CD4-positive, alpha-beta T cell treated with Interleukin-12 subunit alpha and Interleukin-12 subunit beta, for 1 hour (primary cell): ENCODE data around the gene DOCK1.

Experiments used
- DNase-seq: peaks from one replicate; pipeline ENCODE4 v3.0.0-alpha.2; 2020

The DOCK1 gene

GRCh38 chr10:127150136-127150535, 244.9 kb downstream of the DOCK1 start:
- no peak for DNase-seq

- DNase-seq: no peak
Measured at GRCh38 chr10:127151541-127151940, 246.3 kb downstream of the DOCK1 start.

- no peak for DNase-seq
Measured at GRCh38 chr10:127151981-127152699, 246.9 kb downstream of the DOCK1 start.

- no peak for DNase-seq
Measured at GRCh38 chr10:127153181-127153580, 248.0 kb downstream of the DOCK1 start.

GRCh38 chr10:127154831-127155620, 249.8 kb downstream of the DOCK1 start:
- DNase-seq: no peak

DNA sequence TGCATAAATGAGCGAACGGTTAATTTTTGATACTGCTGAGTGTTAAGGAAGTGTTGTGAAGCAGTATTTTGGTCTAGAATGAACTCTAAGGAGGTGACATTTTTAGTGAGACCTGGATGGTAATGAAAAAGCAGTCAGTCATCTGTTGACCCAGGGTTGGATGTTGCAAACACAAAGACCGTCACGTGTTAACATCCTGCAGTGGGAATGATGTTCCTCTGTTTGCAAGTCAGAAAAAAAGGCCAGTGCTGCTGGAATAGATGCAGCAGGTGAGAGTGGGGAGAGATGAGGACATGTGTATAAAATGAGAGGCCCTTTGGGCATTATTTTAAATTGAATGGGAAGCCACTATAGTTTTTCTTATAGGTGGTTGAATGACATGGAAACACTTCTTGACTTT, 251.9 kb downstream of the DOCK1 start:
- DNase-seq: no peak

GRCh38 chr10:127157506-127158200, 252.4 kb downstream of the DOCK1 start:
- DNase-seq: no peak

- DNase-seq: no peak
Measured at GRCh38 chr10:127158662-127159061, 253.4 kb downstream of the DOCK1 start.

- no peak for DNase-seq
Measured at GRCh38 chr10:127159648-127160245, 254.5 kb downstream of the DOCK1 start.

DNA sequence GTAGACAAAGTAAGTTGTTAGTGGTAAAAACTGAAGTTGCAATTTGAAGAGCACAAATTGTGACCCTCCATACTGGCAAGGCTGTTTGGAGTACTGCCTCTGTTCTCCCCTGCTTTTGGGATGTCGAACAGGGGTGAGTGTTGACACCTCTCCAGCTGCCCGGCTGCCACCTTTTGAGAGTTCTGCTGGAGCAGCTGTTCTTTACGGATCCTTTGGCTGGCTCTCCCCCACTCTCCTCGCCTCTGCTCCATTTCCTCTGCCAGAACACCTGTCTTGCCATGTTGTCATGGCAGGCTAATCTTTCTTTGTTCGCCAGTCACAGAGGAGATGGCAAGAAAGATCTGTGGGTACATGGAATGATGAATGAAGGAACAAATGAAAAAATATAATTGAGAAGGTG, 256.3 kb downstream of the DOCK1 start:
- DNase-seq: no peak

DNA sequence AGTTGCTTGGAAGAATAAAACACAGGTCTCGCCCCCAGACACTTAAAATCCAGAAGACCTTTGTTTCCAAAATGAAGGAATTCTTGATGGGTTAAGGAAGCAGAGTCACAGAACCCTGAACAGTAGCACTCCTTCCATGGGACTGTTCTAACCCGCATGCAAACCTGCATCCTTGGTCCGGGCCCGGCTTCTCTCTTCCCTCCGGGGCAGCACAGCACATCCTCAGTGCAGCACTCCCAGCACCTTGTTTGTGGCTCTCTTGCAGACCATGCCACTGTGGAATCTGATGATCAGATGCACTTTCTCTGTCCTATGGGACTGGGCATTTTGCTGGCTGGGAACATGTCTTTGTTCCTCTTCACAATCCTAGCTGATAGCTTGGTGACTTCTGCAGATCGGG, 257.6 kb downstream of the DOCK1 start:
- no peak for DNase-seq

DNA sequence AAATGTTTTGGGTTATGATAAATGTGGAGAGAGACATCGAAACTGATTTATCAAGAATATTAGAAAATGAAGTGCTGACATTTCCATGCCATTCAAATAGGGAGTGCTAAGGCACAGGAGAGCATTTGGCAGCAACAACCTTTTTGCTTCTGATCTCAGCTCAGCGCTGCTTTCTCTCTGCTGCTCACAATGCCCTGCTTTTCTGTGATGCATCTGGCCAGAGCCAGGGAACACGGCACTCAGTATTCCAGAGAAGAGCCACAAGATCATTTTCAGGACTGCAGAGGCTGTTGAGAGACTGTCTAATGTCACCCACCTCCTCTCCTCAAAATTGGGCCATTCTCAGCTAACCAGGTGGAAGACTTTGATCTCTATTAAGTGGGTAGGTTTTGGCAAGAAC, 263.0 kb downstream of the DOCK1 start:
- DNase-seq: no peak

DNA sequence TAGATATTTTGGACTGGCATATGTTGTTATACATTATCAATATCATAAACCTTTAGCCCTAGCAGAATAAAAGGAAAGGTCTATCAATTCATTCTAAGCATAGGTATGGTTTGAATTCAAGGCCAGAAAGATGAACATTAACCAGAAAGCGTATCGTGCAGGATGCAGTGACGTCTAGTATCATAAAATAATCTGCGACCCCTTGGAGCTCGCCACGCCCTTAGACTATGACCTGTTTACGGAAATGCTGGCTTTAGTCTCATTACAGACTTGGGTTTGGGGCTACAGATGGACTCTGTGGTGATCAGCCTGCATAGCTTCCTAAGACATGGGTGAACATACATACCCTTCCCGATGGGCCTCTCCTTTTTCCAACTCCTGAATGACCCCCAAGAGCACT, 269.6 kb downstream of the DOCK1 start:
- no peak for DNase-seq

DNA sequence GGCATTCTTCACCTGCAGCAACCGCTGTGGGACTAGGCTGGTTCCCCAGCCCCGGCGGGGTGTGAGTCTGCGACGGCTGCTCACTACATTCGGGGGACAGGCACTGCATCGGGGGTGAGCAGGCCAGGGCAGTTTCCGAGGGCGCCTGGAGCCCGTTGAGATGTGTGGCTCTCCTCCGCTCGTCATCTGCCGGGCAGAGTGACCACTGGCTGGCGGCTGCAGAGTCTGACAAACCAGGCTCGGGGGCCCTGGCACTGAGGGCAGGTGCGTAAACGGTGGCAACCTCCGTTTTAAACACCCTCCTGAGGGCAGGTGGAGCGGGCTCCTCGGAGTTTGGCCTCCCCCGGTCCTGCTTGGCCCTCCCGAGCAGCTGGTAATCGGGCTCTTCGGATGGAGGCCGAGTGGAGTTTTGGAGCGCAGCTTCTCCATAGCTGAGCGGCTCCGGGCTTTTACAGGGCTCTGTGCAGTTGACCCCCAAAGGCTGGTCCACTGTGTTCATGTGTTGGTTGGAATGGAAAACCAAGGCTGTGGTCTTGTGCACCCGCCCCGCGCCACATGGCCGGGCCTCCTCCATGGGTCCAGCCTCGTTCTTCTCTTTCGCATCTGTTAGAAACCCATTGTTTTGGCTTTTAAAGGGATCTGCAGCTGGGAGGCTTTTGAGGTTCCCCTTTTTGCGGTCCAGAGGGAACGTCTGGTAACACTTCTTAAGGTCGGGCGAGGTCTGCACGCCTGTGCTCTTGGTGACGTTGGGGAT, 270.3 kb downstream of the DOCK1 start:
- no peak for DNase-seq

DNA sequence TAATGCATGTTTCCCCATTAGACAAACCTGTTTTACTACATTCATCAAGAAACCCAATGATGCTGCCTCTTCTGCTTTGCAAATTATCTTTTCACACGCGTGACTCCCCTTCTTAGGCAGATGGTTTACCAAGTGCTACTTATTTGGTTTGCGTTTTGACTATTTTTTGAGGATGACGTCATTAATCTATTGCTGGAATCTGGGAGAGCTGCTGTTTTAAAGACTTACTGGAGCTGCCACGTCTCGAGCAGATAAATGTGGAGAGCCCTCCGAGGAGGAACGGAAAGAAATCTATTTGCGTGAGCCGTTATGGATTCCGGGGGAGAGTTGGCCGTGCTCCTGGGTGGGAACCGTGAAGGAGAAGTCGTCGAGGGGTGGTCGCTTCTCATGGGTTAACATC, 271.4 kb downstream of the DOCK1 start:
- DNase-seq: no peak

DNA sequence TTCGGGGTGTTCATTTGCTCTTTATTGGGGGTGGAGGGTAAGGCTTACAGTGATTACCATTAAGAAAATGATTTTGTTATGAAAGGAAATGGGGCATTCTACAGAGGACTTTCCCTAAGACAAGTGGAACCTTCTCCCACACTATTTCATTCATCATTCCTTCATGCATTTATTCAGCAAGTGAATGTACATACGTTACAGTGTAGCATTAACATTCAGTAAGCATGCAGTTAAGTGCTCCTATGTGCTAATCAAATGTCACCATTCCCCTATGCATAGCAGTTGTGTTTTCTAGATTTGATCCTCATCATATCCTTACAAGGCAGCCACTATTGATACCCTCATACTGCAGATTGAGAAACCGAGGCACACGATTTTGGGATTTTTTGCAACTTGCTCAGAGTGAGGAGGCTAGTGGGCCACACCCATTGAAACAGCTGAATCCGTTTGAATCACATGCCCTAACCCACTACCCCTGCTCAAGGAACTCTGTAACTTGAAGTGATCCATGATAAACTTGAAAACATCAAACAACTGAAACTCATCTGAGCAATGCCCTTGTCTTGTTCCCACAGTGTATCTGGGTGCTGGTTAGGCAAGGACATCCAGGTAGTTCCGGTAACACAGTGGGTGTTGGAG, 274.5 kb downstream of the DOCK1 start:
- DNase-seq: no peak

GRCh38 chr10:127182161-127182560, 276.9 kb downstream of the DOCK1 start:
- DNase-seq: no peak

DNA sequence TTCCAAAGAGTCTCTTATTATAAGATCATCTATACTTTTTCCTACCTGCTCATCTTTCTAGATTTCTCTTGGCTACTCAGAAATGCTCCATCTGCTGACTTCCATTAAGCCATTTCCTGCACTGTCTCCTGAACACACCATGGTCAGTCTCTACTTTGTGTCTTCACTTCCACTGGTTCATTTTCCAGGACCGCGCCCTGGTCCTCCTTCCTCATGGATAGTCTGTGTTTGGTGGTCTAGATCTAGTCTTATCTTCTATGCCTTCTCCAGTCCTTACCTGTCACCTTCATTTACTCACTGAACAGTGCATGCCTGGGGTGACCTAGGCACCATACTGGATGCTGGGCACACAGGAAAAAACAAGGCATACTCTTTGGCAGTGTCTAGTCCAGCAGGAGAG, 279.4 kb downstream of the DOCK1 start:
- no peak for DNase-seq

DNA sequence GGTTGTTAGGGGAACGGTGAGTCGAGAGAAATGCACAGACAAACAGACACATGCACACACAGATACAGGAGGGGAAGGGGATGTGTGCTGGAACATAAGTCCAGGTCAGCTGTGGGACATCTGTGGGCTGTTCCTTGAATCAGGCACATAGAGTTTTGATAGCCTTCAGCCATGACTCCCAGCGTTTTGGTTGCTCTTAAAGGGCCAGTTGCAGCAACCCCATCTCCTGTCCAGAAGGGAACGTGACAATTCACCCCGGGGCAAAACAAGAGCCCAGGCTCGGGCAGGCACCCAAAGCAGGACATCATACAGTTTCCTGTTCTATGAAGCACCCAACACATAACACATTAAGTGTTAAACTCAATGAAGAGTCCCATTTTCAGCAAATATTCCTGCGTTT, 281.6 kb downstream of the DOCK1 start:
- DNase-seq: no peak

DNA sequence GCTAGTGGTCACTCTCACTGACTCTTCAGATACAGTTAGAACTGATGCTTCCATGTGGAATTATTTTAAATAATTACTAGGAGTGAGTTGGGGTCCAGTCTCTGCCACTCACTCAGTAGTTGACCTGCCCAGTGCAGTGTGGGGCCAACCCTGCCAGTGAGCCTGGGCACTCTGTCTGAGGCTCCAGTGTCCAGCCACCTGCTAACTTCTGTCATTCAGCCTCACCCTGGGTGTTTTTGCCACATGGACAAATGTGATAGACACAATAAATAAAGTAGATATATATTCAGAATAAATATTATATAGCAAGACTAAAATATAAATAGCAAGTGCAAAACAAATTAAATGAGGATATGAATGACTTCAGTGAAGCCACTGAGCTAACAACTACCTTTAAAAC, 284.0 kb downstream of the DOCK1 start:
- no peak for DNase-seq

GRCh38 chr10:127190427-127190826, 285.2 kb downstream of the DOCK1 start:
- DNase-seq: no peak

- no peak for DNase-seq
Measured at GRCh38 chr10:127193125-127193524, 287.9 kb downstream of the DOCK1 start.
